Breast epithelium (tissue), 3 donors: ENCODE data around the gene ZFX.

Source experiments
- CTCF ChIP-seq, 3 donors: fragments of 450-650 bp; IDR thresholded peaks; one replicate each; pipeline ENCODE4 v1.5.1; 2016 to 2017; ENCODE audit warnings: antibody characterized with exemption in 3 of 3, mild to moderate bottlenecking in 3 of 3, moderate library complexity in 3 of 3
- POLR2A ChIP-seq: fragments of 450-650 bp; IDR thresholded peaks from one replicate; pipeline ENCODE4 v1.6.1; 2016; ENCODE audit warnings: antibody characterized with exemption, mild to moderate bottlenecking, moderate library complexity
- POLR2AphosphoS5 ChIP-seq, 3 donors: sonication (generic); formaldehyde crosslinking; IDR thresholded peaks; one replicate each; pipeline ENCODE4 v1.6.1; 2017; ENCODE audit warnings: antibody characterized with exemption in 3 of 3

GRCh38 chrX:24196509-24196908 is 47.0 kb downstream of the ZFX start:
- no peak for TF ChIP-seq CTCF (IDR thresholded peaks at IDR 0.05)
- TF ChIP-seq POLR2AphosphoS5 (IDR thresholded peaks at IDR 0.05): no peak
- no peak for TF ChIP-seq POLR2A
